ENCODE measurements around the gene ADM2.
"Not testable (repeated sequence)": the region's sequence is repeated elsewhere in the genome, so short reads cannot be mapped to it uniquely, and the experiment has no call there.

Gene ADM2

GRCh38 chr22:50516068-50516467 is 34.7 kb downstream of the ADM2 start:
- TF ChIP-seq L3MBTL2 (conservative IDR thresholded peaks at IDR 0.05), result no peak
- no peak for TF ChIP-seq CTBP1 (IDR thresholded peaks at IDR 0.05; ENCODE audit: borderline replicate concordance)
- no peak for TF ChIP-seq FOXM1 (IDR thresholded peaks at IDR 0.05; ENCODE audit: borderline replicate concordance)
- TF ChIP-seq PKNOX1 (IDR thresholded peaks at IDR 0.05), result no peak
- TF ChIP-seq LEF1 (IDR thresholded peaks at IDR 0.05; ENCODE audit: borderline replicate concordance), result no peak
- TF ChIP-seq BHLHE40 (IDR thresholded peaks at IDR 0.05; ENCODE audit: borderline replicate concordance), result no peak
- TF ChIP-seq SP1 (IDR thresholded peaks at IDR 0.05), result no peak
- no peak for TF ChIP-seq ELF4 (IDR thresholded peaks at IDR 0.05)
- POLR2A ChIA-PET, result interaction anchor here (4.6 kb wide), 1 partner anchor 9 kb away, joined by 33 read pairs; the partner anchor contains the start of gene SCO2
- no peak for DNase-seq (ENCODE audit: extremely low spot score)
- CTCF ChIA-PET, result interaction anchor here (2.5 kb wide), 1 partner anchor 9 kb away, joined by 8 read pairs; the partner anchor contains the start of gene SCO2

DNA sequence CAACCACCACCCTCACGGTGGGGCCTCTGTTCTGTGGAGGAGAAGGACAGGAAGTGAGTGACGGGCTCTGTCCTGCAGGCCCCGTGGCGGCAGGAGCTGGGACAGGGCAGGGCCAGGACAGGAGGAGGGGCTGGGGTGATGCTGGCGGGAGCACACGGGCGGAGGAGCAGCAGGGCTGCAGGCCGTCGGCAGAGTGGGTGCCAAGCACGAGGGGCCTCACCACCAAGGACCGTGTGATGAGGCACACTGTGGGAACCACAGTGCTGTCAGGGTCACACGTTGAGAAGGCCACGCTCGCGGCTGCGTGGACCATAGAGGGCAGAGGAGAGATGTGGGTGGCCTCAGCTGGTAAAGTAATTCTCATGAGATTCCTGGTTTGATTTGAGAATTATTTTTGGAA is 35.5 kb downstream of the ADM2 start:
- CTCF ChIA-PET, result no interaction called here
- no peak for TF ChIP-seq ELF4 (IDR thresholded peaks at IDR 0.05)
- no peak for TF ChIP-seq HDGF (IDR thresholded peaks at IDR 0.05; ENCODE audit: borderline replicate concordance)
- TF ChIP-seq PKNOX1 (IDR thresholded peaks at IDR 0.05), result no peak
- no peak for TF ChIP-seq NFRKB (IDR thresholded peaks at IDR 0.05)
- TF ChIP-seq FOXA1 (IDR thresholded peaks at IDR 0.05), result no peak
- no peak for TF ChIP-seq FOXM1 (IDR thresholded peaks at IDR 0.05; ENCODE audit: borderline replicate concordance)
- no peak for TF ChIP-seq SP1 (IDR thresholded peaks at IDR 0.05)
- TF ChIP-seq LEF1 (IDR thresholded peaks at IDR 0.05; ENCODE audit: borderline replicate concordance), result no peak
- no peak for TF ChIP-seq TARDBP (IDR thresholded peaks at IDR 0.05)
- TF ChIP-seq CTBP1 (IDR thresholded peaks at IDR 0.05; ENCODE audit: borderline replicate concordance), result no peak
- no peak for TF ChIP-seq FOXK2 (IDR thresholded peaks at IDR 0.05)
- no peak for TF ChIP-seq SUZ12 (IDR thresholded peaks at IDR 0.05)
- no peak for TF ChIP-seq ARNT (IDR thresholded peaks at IDR 0.05)
- TF ChIP-seq BHLHE40 (IDR thresholded peaks at IDR 0.05; ENCODE audit: borderline replicate concordance), result no peak
- no peak for TF ChIP-seq L3MBTL2 (conservative IDR thresholded peaks at IDR 0.05)
- TF ChIP-seq ZNF384 (IDR thresholded peaks at IDR 0.05), result no peak
- POLR2A ChIA-PET, result interaction anchor here (1.2 to 4.6 kb wide), 2 partner anchors 8 to 9 kb away, joined by 7 to 33 read pairs; partner anchors contain the start of genes LMF2, NCAPH2 and SCO2
- DNase-seq (ENCODE audit: extremely low spot score), result no peak

- ChIA-PET POLR2A (interaction anchor here (0.6 to 4.6 kb wide), 3 partner anchors 7 to 10 kb away, joined by 3 to 33 read pairs (median 7); partner anchors contain the start of genes LMF2, NCAPH2 and SCO2), CTCF (no interaction called here)
- TF ChIP-seq NFRKB (IDR thresholded peaks at IDR 0.05) (no peak), SUZ12 (IDR thresholded peaks at IDR 0.05) (no peak)
- DNase-seq (ENCODE audit: extremely low spot score), result no peak
These were observed 36.3 kb downstream of the ADM2 start for GRCh38 chr22:50517495-50518260.

DNA sequence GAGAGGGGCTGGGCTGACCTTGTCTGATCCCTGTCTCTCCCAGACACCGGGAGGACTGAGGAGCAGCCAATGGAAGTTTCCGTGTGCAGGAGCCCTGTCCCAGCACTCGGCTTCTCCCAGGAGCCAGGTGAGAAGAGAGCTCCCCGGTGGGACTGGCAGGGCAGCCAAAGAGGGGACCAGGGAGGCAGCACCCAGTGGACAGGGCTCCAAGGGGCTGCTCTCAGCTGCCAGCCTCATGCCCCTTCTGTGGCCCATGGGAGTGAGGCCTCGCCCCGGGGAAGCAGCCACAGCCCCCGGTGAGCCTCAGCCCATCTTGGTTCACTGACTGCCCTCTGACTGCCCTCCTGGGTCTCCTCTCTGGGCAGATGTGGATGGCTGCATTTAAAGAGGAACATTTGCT is 37.3 kb downstream of the ADM2 start:
- ChIA-PET POLR2A (interaction anchor here (1.0 to 1.7 kb wide), 3 partner anchors 9 to 56 kb away, joined by 3 to 8 read pairs (median 5); partner anchors contain the start of genes LMF2 and NCAPH2), CTCF (no interaction called here)
- no peak for TF ChIP-seq ELF4 (IDR thresholded peaks at IDR 0.05)
- TF ChIP-seq FOXA1 (IDR thresholded peaks at IDR 0.05), result no peak
- no peak for TF ChIP-seq HDGF (IDR thresholded peaks at IDR 0.05; ENCODE audit: borderline replicate concordance)
- no peak for TF ChIP-seq PKNOX1 (IDR thresholded peaks at IDR 0.05)
- no peak for TF ChIP-seq L3MBTL2 (conservative IDR thresholded peaks at IDR 0.05)
- no peak for DNase-seq (ENCODE audit: extremely low spot score)

DNA sequence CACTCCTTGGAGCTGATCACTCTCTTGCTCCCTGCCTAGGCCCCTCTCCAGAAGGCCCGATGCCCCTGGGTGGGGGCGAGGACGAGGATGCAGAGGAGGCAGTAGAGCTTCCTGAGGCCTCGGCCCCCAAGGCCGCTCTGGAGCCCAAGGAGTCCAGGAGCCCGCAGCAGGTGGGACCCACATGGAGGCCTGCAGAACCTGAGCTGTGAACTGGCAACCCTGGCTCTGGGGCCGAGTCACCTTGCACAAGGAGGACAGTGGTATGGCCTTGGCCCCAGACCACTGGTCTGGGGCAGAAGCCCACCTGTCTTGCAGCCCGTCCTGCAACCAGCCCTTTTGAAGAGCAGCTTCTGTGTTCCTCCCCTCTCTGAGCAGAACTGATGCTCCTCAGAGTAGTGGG is 37.8 kb downstream of the ADM2 start:
- DNase-seq (ENCODE audit: extremely low spot score), result no peak
- CTCF ChIA-PET, result no interaction called here
- POLR2A ChIA-PET, result interaction anchor here (1.0 to 1.7 kb wide), 3 partner anchors 10 to 56 kb away, joined by 3 to 8 read pairs (median 5); partner anchors contain the start of genes LMF2 and NCAPH2
- TF ChIP-seq ELF4 (IDR thresholded peaks at IDR 0.05) (no peak), SUZ12 (IDR thresholded peaks at IDR 0.05) (no peak), NFRKB (IDR thresholded peaks at IDR 0.05) (no peak), FOXK2 (IDR thresholded peaks at IDR 0.05) (no peak), CTBP1 (IDR thresholded peaks at IDR 0.05; ENCODE audit: borderline replicate concordance) (no peak), ARNT (IDR thresholded peaks at IDR 0.05) (no peak), FOXM1 (IDR thresholded peaks at IDR 0.05; ENCODE audit: borderline replicate concordance) (no peak), L3MBTL2 (conservative IDR thresholded peaks at IDR 0.05) (no peak), FOXA1 (IDR thresholded peaks at IDR 0.05) (no peak), TARDBP (IDR thresholded peaks at IDR 0.05) (no peak), BHLHE40 (IDR thresholded peaks at IDR 0.05; ENCODE audit: borderline replicate concordance) (no peak), LEF1 (IDR thresholded peaks at IDR 0.05; ENCODE audit: borderline replicate concordance) (no peak), ZNF384 (IDR thresholded peaks at IDR 0.05) (no peak), PKNOX1 (IDR thresholded peaks at IDR 0.05) (no peak), SP1 (IDR thresholded peaks at IDR 0.05) (no peak)

DNA sequence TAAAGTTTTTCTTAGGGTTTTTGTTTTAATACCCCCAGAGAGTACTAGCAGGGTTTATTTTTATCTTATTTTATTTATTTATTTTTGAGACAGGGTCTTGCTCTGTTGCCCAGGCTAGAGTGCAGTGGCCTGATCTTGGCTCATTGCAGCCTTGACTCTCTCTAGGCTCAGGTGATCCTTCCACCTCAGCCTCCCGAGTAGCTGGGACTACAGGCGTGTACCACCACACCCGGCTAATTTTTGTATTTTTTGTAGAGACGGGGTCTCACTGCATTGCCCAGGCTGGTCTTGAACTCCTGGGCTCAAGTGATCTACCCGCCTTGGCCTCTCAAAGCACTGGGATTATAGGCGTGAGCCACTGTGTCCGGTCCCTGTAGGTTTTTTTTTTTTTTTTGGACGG is 38.8 kb downstream of the ADM2 start:
- CTCF ChIA-PET; DNase-seq (ENCODE audit: extremely low spot score); POLR2A ChIA-PET: not testable (repeated sequence)

Measured in HEK293T (cell line).